Left lung (tissue), 10 donors: ENCODE results near the gene MRM2. TPM values are rescaled to one million over a fixed set of nuclear protein-coding genes. Genes with fewer than 3 reads are reported as not detected.

Source experiments
- ATAC-seq: fragments of 200-7000 bp; cut with Tn5 transposase; one replicate; pipeline ENCODE4 v1.9.1; 2020; ENCODE audit warnings: moderate library complexity
- DNase-seq, 4 donors: peaks; one replicate each; pipeline ENCODE4 v3.0.0-alpha.2; 2013 to 2020
- H3K27ac ChIP-seq, 2 donors: fragments of 200-600 bp; sonication (generic) in 1 of 2; one replicate each; pipeline versions ENCODE4 v1.5.0 to v1.8.0; 2020 to 2021
- H3K27me3 ChIP-seq, 2 donors: fragments of 200-600 bp; sonication (generic) in 1 of 2; one replicate each; pipeline versions ENCODE4 v1.5.0 to v1.8.0; 2020 to 2021
- H3K36me3 ChIP-seq, 2 donors: fragments of 200-600 bp; sonication (generic) in 1 of 2; one replicate each; pipeline versions ENCODE4 v1.5.0 to v1.8.0; 2020 to 2021
- H3K4me1 ChIP-seq, 2 donors: fragments of 200-600 bp; one replicate each; pipeline ENCODE4 v1.8.0; 2021
- H3K4me3 ChIP-seq, 2 donors: fragments of 200-600 bp; sonication (generic) in 1 of 2; one replicate each; pipeline versions ENCODE4 v1.5.0 to v1.8.0; 2020 to 2021; ENCODE audit warnings: mild to moderate bottlenecking in 1 of 2
- H3K9me3 ChIP-seq, 2 donors: fragments of 200-600 bp; sonication (generic) in 1 of 2; one replicate each; pipeline versions ENCODE4 v1.5.0 to v1.8.0; 2020 to 2021
- intact Hi-C, 2 donors: fragments of 100-400 bp; cut with DNase I; formaldehyde crosslinking; loops; one replicate each; pipeline versions ENCODE4 v1.11.2 to v1.14.2; 2022
- polyA plus RNA-seq, 6 donors: library from polyadenylated mRNA; unstranded; fragments of 120-200 nt; gene quantifications; one replicate each; pipeline ENCODE4 v1.2.1, GENCODE V29; 2013; ENCODE audit not compliant: insufficient read length in 6 of 6
- total RNA-seq, 2 donors: library from RNA; stranded (reverse); fragmentation: NEBNext Ultra II Directional; extraction: Animal tissue kit (Norgen Biotek cat#: 25700); gene quantifications; one replicate each; pipeline ENCODE4 v1.2.1, GENCODE V29; 2021
- TF ChIP-seq, protein P1 (sequence below), 2 donors: fragments of 200-600 bp; sonication (generic) in 1 of 2; IDR thresholded peaks; one replicate each; pipeline versions ENCODE4 v1.5.0 to v1.8.0; 2021; ENCODE audit warnings: antibody characterized with exemption in 2 of 2
- donor health status: DM: no; HTN: yes; CAD: no.
- donor health status: DM: no; HTN: no; CAD: no.

The MRM2 gene
- total and polyA plus RNA-seq, 8 donors: 23.0 to 36.6 (median 31.2) TPM

DNA sequence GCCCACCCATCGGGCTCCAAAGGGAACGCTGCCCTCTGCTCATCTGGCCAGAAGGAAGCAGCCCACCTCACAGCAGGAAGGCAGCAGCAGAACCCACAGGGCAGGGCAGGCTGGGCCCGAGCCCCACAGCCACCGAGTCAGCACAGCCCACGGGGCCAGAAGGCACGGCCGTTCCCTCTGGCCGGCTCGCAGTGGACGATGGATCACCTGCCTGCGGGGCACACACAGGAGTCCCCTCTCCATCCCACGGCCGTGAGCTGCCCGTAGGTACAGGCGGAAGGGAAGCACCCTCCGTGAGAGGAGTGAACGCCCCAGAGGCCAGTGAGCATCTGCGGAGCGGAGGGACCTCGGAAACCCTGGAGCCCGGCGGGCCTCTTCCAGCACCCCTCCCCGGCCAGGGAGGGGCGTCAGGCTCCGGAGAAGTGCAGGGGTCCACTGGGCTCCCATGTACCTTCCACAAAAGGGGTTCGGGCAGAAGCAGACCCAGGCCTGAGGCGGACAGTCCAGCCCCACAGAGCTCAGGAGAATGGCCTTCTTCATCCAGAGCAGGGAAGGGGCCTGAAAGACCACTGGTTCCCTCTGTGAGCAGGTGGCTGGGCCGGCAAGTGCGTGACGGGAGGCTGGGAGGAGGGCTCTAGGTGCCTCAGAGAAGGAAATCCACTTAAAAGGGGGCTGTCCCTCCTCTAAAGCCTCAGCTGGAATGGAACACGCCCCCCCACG lies 11.7 kb upstream of the MRM2 start:
- intact Hi-C loops: no loop called here
- Histone ChIP-seq H3K27me3 (no peaks in the 10 kb centered on the region), H3K9me3 (no peaks in the 10 kb centered on the region), H3K36me3 (peaks cover 0 to 60% of the 10 kb centered on the region in 2 donors), H3K27ac (no peak overlapping the region), H3K4me1 (peaks cover 5 to 14% of the 10 kb centered on the region in 2 donors), H3K4me3 (no peak overlapping the region)
- TF ChIP-seq, protein P1, sequence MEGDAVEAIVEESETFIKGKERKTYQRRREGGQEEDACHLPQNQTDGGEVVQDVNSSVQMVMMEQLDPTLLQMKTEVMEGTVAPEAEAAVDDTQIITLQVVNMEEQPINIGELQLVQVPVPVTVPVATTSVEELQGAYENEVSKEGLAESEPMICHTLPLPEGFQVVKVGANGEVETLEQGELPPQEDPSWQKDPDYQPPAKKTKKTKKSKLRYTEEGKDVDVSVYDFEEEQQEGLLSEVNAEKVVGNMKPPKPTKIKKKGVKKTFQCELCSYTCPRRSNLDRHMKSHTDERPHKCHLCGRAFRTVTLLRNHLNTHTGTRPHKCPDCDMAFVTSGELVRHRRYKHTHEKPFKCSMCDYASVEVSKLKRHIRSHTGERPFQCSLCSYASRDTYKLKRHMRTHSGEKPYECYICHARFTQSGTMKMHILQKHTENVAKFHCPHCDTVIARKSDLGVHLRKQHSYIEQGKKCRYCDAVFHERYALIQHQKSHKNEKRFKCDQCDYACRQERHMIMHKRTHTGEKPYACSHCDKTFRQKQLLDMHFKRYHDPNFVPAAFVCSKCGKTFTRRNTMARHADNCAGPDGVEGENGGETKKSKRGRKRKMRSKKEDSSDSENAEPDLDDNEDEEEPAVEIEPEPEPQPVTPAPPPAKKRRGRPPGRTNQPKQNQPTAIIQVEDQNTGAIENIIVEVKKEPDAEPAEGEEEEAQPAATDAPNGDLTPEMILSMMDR (IDR thresholded peaks at IDR 0.05): no peak
- ATAC-seq: no peak
- DNase-seq: peak in 1 of 4 donors; percentile 71

DNA sequence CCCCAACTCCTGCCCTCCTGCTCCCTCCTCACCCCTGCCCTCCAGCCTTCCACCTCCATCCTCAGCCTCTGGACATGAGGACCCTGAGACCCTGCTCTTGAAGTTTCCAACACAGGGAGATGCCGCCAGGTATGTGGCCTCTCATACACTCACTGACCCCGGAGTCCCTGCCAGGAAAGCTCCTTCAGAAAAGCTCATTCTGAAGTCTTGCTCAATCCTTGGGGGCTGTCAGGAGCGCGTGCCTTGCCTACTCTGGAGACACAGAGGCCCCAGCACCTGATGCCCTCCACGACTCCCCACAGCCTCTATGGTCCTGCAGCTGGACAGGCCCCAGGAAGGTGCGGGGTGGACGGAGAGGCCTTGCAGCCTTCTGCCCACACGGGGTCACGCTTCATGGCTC lies 11.0 kb upstream of the MRM2 start:
- ATAC-seq (peak; percentile 71), DNase-seq (peak in 1 of 4 donors; percentile 67)
- intact Hi-C loops: no loop called here
- H3K9me3 ChIP-seq: no peaks in the 10 kb centered on the region
- no peak overlapping the region for H3K27ac ChIP-seq
- H3K4me1 ChIP-seq: peaks cover 8 to 20% of the 10 kb centered on the region in 2 donors
- H3K4me3 ChIP-seq: no peak overlapping the region
- no peaks in the 10 kb centered on the region for H3K27me3 ChIP-seq
- peaks cover 0 to 57% of the 10 kb centered on the region in 2 donors for H3K36me3 ChIP-seq
- TF ChIP-seq, protein P1 (IDR thresholded peaks at IDR 0.05): no peak

DNA sequence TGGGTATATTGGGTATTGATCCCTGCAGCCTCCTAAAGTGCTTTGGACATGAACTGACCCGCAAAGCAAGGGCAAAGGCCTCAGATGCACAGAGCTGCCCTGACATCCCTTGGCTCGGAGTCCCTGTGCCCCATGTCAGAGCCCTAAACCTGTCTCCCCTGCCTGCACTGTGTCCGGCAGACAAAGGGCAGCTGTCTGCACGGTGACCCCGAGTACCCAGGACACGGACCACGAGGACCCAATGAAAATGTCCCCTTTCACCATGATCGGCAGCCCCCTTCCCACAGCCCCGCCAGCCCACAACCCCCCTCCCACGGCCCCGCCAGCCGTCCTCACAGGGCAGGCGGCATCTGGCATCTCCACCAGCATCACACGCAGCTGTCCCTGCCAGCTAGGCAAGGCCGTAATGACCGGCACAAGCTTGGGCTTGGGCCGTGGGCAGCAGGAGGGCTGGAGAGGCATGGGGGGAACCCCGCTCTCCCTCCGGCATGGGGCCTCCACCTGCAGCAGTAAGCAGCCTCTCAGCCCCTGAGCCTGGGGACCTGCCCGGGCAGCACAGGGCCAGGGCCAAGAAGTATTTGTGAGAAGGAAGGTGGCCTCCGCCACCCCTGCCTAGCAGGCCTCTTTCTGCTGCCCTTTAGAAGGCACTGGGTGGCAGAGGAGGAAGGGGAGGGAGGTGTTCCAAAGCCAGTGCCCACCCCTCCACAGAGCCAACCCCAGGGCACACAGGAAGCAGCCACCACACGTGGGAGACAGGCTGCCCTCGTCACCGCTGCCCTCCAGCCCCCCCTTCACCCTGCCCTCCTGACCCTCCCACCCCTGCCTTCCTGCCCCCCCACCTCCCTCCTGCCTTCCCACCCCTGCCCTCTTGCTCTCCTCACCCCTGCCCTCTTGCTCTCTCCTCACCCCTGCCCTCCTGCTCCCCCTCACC lies 10.1 kb upstream of the MRM2 start:
- no peak overlapping the region for H3K4me3 ChIP-seq
- peaks cover 8 to 20% of the 10 kb centered on the region in 2 donors for H3K4me1 ChIP-seq
- ATAC-seq: peak; percentile 7
- no peaks in the 10 kb centered on the region for H3K9me3 ChIP-seq
- no peak for DNase-seq
- H3K36me3 ChIP-seq: peaks cover 0 to 49% of the 10 kb centered on the region in 2 donors
- intact Hi-C loops: no loop called here
- no peaks in the 10 kb centered on the region for H3K27me3 ChIP-seq
- H3K27ac ChIP-seq: no peak overlapping the region
- TF ChIP-seq, protein P1 (IDR thresholded peaks at IDR 0.05): no peak

DNA sequence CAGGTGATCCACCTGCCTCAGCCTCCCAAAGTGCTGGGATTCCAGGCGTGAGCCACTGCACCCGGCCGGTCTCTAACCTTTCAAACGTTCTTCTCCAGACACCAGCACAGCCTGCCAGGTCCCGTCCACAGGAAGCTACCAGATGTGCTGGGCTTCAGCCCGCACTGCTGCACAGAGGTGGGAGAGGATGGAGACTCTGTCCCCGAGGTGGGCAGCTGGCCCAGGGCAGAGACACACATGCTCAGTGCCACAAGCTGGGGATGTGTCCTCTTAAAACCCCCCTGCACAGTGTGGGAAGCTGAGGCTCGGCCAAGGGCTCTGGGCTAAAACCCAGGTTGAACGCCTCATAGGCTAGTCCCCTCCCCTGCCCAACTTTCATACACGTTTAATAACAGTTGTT lies 9.4 kb upstream of the MRM2 start:
- TF ChIP-seq, protein P1 (IDR thresholded peaks at IDR 0.05): no peak
- peaks cover 0 to 42% of the 10 kb centered on the region in 2 donors for H3K36me3 ChIP-seq
- H3K27ac ChIP-seq: no peak overlapping the region
- H3K4me3 ChIP-seq: no peak overlapping the region
- no peaks in the 10 kb centered on the region for H3K9me3 ChIP-seq
- intact Hi-C loops: no loop called here
- DNase-seq: no peak
- H3K4me1 ChIP-seq: peaks cover 8 to 24% of the 10 kb centered on the region in 2 donors
- H3K27me3 ChIP-seq: no peaks in the 10 kb centered on the region
- no peak for ATAC-seq
